GM19463 (cell line): Measurements from ENCODE around the gene ADARB1.

Experiments
- ATAC-seq: cut with Tn5 transposase; IDR thresholded peaks from one replicate; pipeline ENCODE4 v1.9.1; 2021; ENCODE audit warnings: mild to moderate bottlenecking, moderate library complexity; ENCODE audit not compliant: unreplicated experiment

ADARB1 gene

GRCh38 chr21:45146801-45147200 lies 72.4 kb downstream of the ADARB1 start:
- no peak for ATAC-seq

GRCh38 chr21:45147473-45148315 lies 73.3 kb downstream of the ADARB1 start:
- no peak for ATAC-seq

- ATAC-seq = no peak
Measured at GRCh38 chr21:45148316-45148990, 74.1 kb downstream of the ADARB1 start.

- no peak for ATAC-seq
Measured at GRCh38 chr21:45149021-45149420, 74.6 kb downstream of the ADARB1 start.

GRCh38 chr21:45150638-45151131 lies 76.3 kb downstream of the ADARB1 start:
- ATAC-seq = no peak

- ATAC-seq = no peak
Measured at GRCh38 chr21:45151445-45152160, 77.2 kb downstream of the ADARB1 start.

GRCh38 chr21:45152265-45152746 lies 77.9 kb downstream of the ADARB1 start:
- ATAC-seq = no peak

GRCh38 chr21:45153358-45154318 lies 79.3 kb downstream of the ADARB1 start:
- no peak for ATAC-seq

- no peak for ATAC-seq
Measured at GRCh38 chr21:45154511-45155508, 80.4 kb downstream of the ADARB1 start.

- no peak for ATAC-seq
Measured at GRCh38 chr21:45155910-45156309, 81.5 kb downstream of the ADARB1 start.

GRCh38 chr21:45156459-45156858 lies 82.1 kb downstream of the ADARB1 start:
- no peak for ATAC-seq

- ATAC-seq = no peak
Measured at GRCh38 chr21:45157932-45158331, 83.6 kb downstream of the ADARB1 start.

GRCh38 chr21:45158491-45159423 lies 84.4 kb downstream of the ADARB1 start:
- no peak for ATAC-seq

GRCh38 chr21:45160198-45160597 lies 85.8 kb downstream of the ADARB1 start:
- ATAC-seq = no peak

- ATAC-seq = no peak
Measured at GRCh38 chr21:45161038-45161945, 86.9 kb downstream of the ADARB1 start.

- no peak for ATAC-seq
Measured at GRCh38 chr21:45162115-45162514, 87.7 kb downstream of the ADARB1 start.

- no peak for ATAC-seq
Measured at GRCh38 chr21:45162809-45163208, 88.4 kb downstream of the ADARB1 start.
